H9 (cell line): ENCODE results near the gene MS4A7. TPM values are rescaled to one million over a fixed set of nuclear protein-coding genes. Genes with fewer than 3 reads are reported as not detected.

ENCODE experiments used
- DNase-seq: peaks from one replicate; pipeline ENCODE4 v3.0.0-alpha.2; 2017
- H2AFZ ChIP-seq: one replicate; pipeline ENCODE4 v1.6.1; 2013; ENCODE audit warnings: mild to moderate bottlenecking, low read length, control low read depth, moderate library complexity
- H2AK5ac ChIP-seq: 2 replicates; pipeline ENCODE4 v1.6.1; 2013; ENCODE audit warnings: low read length, control low read depth, mixed read lengths; ENCODE audit not compliant: insufficient read length
- H2BK120ac ChIP-seq: one replicate; pipeline ENCODE4 v1.6.1; 2013; ENCODE audit warnings: low read depth, mild to moderate bottlenecking, low read length, control low read depth, inconsistent platforms; ENCODE audit not compliant: poor library complexity, severe bottlenecking
- H2BK12ac ChIP-seq: 2 replicates; pipeline ENCODE4 v1.6.1; 2013; ENCODE audit warnings: low read length, control low read depth, mixed read lengths, low read depth; ENCODE audit not compliant: insufficient read length
- H2BK15ac ChIP-seq: 2 replicates; pipeline ENCODE4 v1.6.1; 2013; ENCODE audit warnings: low read depth, low read length, control low read depth
- H2BK20ac ChIP-seq: one replicate; pipeline ENCODE4 v1.6.1; 2013; ENCODE audit warnings: low read depth, mild to moderate bottlenecking, low read length, control low read depth, inconsistent platforms; ENCODE audit not compliant: poor library complexity, severe bottlenecking
- H2BK5ac ChIP-seq: 2 replicates; pipeline ENCODE4 v1.6.1; 2013; ENCODE audit warnings: low read length, control low read depth, mixed read lengths; ENCODE audit not compliant: insufficient read length
- H3K14ac ChIP-seq: 2 replicates; pipeline ENCODE4 v1.6.1; 2013; ENCODE audit warnings: low read length, control low read depth; ENCODE audit not compliant: insufficient read depth
- H3K18ac ChIP-seq: 2 replicates; pipeline ENCODE4 v1.6.1; 2013; ENCODE audit warnings: low read depth, mild to moderate bottlenecking, mixed read lengths, low read length, control low read depth; ENCODE audit not compliant: insufficient read length
- H3K23ac ChIP-seq: 2 replicates; pipeline ENCODE4 v1.6.1; 2013; ENCODE audit warnings: low read length, control low read depth, mixed read lengths, low read depth; ENCODE audit not compliant: insufficient read length
- H3K23me2 ChIP-seq: 2 replicates; pipeline ENCODE4 v1.6.1; 2013; ENCODE audit warnings: low read depth, mild to moderate bottlenecking, mixed read lengths, low read length, control low read depth; ENCODE audit not compliant: insufficient read length, poor library complexity, severe bottlenecking
- H3K27ac ChIP-seq: 2 replicates; pipeline ENCODE4 v1.5.1; 2013; ENCODE audit warnings: low read length, control low read depth, mixed read lengths, low read depth; ENCODE audit not compliant: insufficient read length
- H3K27me3 ChIP-seq: 2 replicates; pipeline ENCODE4 v1.6.1; 2013; ENCODE audit warnings: low read length, control low read depth, inconsistent platforms; ENCODE audit not compliant: insufficient read depth
- H3K4ac ChIP-seq: 2 replicates; pipeline ENCODE4 v1.6.1; 2013; ENCODE audit warnings: low read depth, mild to moderate bottlenecking, control low read depth, inconsistent platforms, low read length, moderate library complexity
- H3K4me1 ChIP-seq: 2 replicates; pipeline ENCODE4 v1.6.1; 2013; ENCODE audit warnings: low read length, control low read depth, inconsistent platforms; ENCODE audit not compliant: insufficient read depth
- H3K4me2 ChIP-seq: 2 replicates; pipeline ENCODE4 v1.6.1; 2013; ENCODE audit warnings: low read length, control low read depth, mixed read lengths; ENCODE audit not compliant: insufficient read length, insufficient read depth
- H3K56ac ChIP-seq: 2 replicates; pipeline ENCODE4 v1.6.1; 2013; ENCODE audit warnings: low read depth, mild to moderate bottlenecking, mixed read lengths, low read length, control low read depth; ENCODE audit not compliant: insufficient read length
- H3K79me1 ChIP-seq: 2 replicates; pipeline ENCODE4 v1.6.1; 2013; ENCODE audit warnings: low read depth, mild to moderate bottlenecking, moderate library complexity, low read length, control low read depth, inconsistent platforms; ENCODE audit not compliant: insufficient read depth, poor library complexity, severe bottlenecking
- H3K79me2 ChIP-seq: 2 replicates; pipeline ENCODE4 v1.6.1; 2013; ENCODE audit warnings: low read length, control low read depth, inconsistent platforms; ENCODE audit not compliant: insufficient read depth
- H3K9ac ChIP-seq: 2 replicates; pipeline ENCODE4 v1.6.1; 2013; ENCODE audit warnings: low read length, control low read depth, mixed read lengths; ENCODE audit not compliant: insufficient read length; ENCODE audit errors: extremely low read depth
- H3K9me3 ChIP-seq: one replicate; pipeline ENCODE4 v1.6.1; 2013; ENCODE audit warnings: low read depth, low read length, inconsistent platforms; ENCODE audit not compliant: control insufficient read depth
- H3T11ph ChIP-seq: one replicate; pipeline ENCODE4 v1.6.1; 2013; ENCODE audit warnings: mild to moderate bottlenecking, low read length, control low read depth, inconsistent platforms
- H4K20me1 ChIP-seq: one replicate; pipeline ENCODE4 v1.6.1; 2013; ENCODE audit not compliant: control insufficient read depth, insufficient read length, insufficient read depth
- H4K5ac ChIP-seq: 2 replicates; pipeline ENCODE4 v1.6.1; 2013; ENCODE audit warnings: low read depth, mild to moderate bottlenecking, mixed read lengths, low read length, control low read depth; ENCODE audit not compliant: insufficient read length
- H4K8ac ChIP-seq: replicated peaks from 2 replicates; pipeline ENCODE4 v1.6.1; 2013; ENCODE audit warnings: low read length, control low read depth, mixed read lengths, low read depth; ENCODE audit not compliant: insufficient read length
- H4K91ac ChIP-seq: 2 replicates; pipeline ENCODE4 v1.6.1; 2013; ENCODE audit warnings: low read depth, mild to moderate bottlenecking, moderate library complexity, mixed read lengths, low read length, control low read depth; ENCODE audit not compliant: insufficient read length
- H3K27ac Mint-ChIP-seq, 3 experiments: 2 replicates in 2 of 3; 3 replicates in 1 of 3; pipeline ENCODE4 v1.8.0; 2020 to 2021; ENCODE audit warnings: mixed read lengths in 3 of 3, mild to moderate bottlenecking in 1 of 3, moderate library complexity in 1 of 3
- H3K27me3 Mint-ChIP-seq: 2 replicates; pipeline ENCODE4 v1.8.0; 2021; ENCODE audit warnings: low read depth, mild to moderate bottlenecking, moderate library complexity, mixed read lengths
- H3K36me3 Mint-ChIP-seq, 3 experiments: 2 replicates in 2 of 3; 3 replicates in 1 of 3; pipeline ENCODE4 v1.8.0; 2020 to 2021; ENCODE audit warnings: low read depth in 3 of 3, mixed read lengths in 3 of 3; ENCODE audit not compliant: insufficient read depth in 1 of 3
- H3K4me1 Mint-ChIP-seq, 2 experiments: 2 replicates each; pipeline ENCODE4 v1.8.0; 2020; ENCODE audit warnings: mixed read lengths in 2 of 2
- H3K4me3 Mint-ChIP-seq, 2 experiments: 2 replicates in 1 of 2; 3 replicates in 1 of 2; pipeline ENCODE4 v1.8.0; 2020 to 2021; ENCODE audit warnings: mild to moderate bottlenecking in 2 of 2, mixed read lengths in 2 of 2, moderate library complexity in 1 of 2
- H3K9me3 Mint-ChIP-seq, 2 experiments: 2 replicates in 1 of 2; 3 replicates in 1 of 2; pipeline ENCODE4 v1.8.0; 2020; ENCODE audit warnings: mild to moderate bottlenecking in 2 of 2, mixed read lengths in 2 of 2, moderate library complexity in 1 of 2
- WGBS: extraction: QIAGEN DNeasy Blood & Tissue Kit; methylation state at CpG from one replicate; pipeline ENCODE4 v1.1.7; 2013; ENCODE audit warnings: missing lambda C conversion rate, low lambda C conversion rate, mixed read lengths; ENCODE audit not compliant: insufficient read length; ENCODE audit errors: extremely low coverage; 5-methylcytosine and 5-hydroxymethylcytosine counted together
- long read RNA-seq: library from polyadenylated mRNA; unstranded; transcript quantifications from one replicate; pipeline ENCODE4 v2.0.0, GENCODE V29; 2020
- total RNA-seq: library from RNA; stranded (reverse); gene quantifications from 2 replicates; pipeline ENCODE4 v1.2.1, GENCODE V29; 2021
- TF ChIP-seq, protein P1 (sequence below): fragments of 200-600 bp; sonication (generic); conservative IDR thresholded peaks from 3 replicates; pipeline ENCODE4 v1.8.0; 2021; ENCODE audit warnings: antibody characterized with exemption, mild to moderate bottlenecking

MS4A7 gene
- not detected in 2 replicates for total RNA-seq
- long read RNA-seq, result 0 reads

DNA sequence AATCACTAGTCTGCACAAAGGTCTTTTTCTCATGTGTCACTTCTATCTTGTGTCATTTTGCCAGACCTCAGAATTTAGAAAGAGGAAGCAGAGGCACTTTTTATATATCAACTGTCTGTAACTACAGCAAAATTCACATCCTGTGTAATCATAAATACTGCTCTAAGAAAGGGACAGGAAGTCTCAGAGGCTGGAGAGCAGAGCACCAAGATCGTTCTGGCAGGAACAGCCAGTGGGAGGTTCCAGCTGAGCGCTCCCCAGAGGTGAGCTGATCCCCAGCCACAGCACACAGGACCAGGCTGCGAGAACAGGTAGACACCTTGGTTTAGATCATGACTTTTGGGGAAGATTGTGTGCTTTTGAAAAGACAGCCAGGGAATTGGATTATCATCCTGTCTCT is at the start of gene MS4A7:
Gene MS4A7 (plus strand): TSS at position 179 of the 400 bp plus-strand sequence. CDS start 4,610 bp downstream, outside the sequence.
- no peak within 1 kb of the TSS for H3K4ac ChIP-seq
- no peak within 1 kb of the TSS for H4K8ac ChIP-seq
- no peak within 1 kb of the TSS for H2BK5ac ChIP-seq
- Mint-ChIP-seq H3K9me3 (peaks cover 0 to 2% of the 10 kb centered on the region in 2 experiments; a peak in 2 of 5 replicates), H3K4me1 (peaks cover 0 to 2% of the 10 kb centered on the region in 2 experiments; a peak in 2 of 4 replicates), H3K27ac (peak within 1 kb of the TSS in 1 of 3 experiments; percentile 86; a peak in 2 of 7 replicates), H3K36me3 (0 out of 7 replicates have a peak, but pooled peaks cover 0 to 1% (median 0%) of the 10 kb centered on the region in 3 experiments), H3K27me3 (no peaks in the 10 kb centered on the region), H3K4me3 (no peak within 1 kb of the TSS)
- no peak within 1 kb of the TSS for H2AK5ac ChIP-seq
- no CpG with 5 or more reads among the region's 3 CpGs for WGBS
- no peak within 1 kb of the TSS for H3K14ac ChIP-seq
- H2BK120ac ChIP-seq, result no peak within 1 kb of the TSS
- no peaks in the 10 kb centered on the region for H3K79me1 ChIP-seq
- H3K4me2 ChIP-seq, result no peak within 1 kb of the TSS
- TF ChIP-seq, protein P1, sequence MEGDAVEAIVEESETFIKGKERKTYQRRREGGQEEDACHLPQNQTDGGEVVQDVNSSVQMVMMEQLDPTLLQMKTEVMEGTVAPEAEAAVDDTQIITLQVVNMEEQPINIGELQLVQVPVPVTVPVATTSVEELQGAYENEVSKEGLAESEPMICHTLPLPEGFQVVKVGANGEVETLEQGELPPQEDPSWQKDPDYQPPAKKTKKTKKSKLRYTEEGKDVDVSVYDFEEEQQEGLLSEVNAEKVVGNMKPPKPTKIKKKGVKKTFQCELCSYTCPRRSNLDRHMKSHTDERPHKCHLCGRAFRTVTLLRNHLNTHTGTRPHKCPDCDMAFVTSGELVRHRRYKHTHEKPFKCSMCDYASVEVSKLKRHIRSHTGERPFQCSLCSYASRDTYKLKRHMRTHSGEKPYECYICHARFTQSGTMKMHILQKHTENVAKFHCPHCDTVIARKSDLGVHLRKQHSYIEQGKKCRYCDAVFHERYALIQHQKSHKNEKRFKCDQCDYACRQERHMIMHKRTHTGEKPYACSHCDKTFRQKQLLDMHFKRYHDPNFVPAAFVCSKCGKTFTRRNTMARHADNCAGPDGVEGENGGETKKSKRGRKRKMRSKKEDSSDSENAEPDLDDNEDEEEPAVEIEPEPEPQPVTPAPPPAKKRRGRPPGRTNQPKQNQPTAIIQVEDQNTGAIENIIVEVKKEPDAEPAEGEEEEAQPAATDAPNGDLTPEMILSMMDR, result no peak
- H3T11ph ChIP-seq, result no peak within 1 kb of the TSS
- no peaks in the 10 kb centered on the region for H3K4me1 ChIP-seq
- no peak within 1 kb of the TSS for H3K27ac ChIP-seq
- H3K23me2 ChIP-seq, result no peaks in the 10 kb centered on the region
- no peak within 1 kb of the TSS for H3K18ac ChIP-seq
- H2BK12ac ChIP-seq, result no peak within 1 kb of the TSS
- H3K79me2 ChIP-seq, result no peaks in the 10 kb centered on the region
- H3K9ac ChIP-seq, result no peak within 1 kb of the TSS
- no peak for DNase-seq
- H3K9me3 ChIP-seq, result no peaks in the 10 kb centered on the region
- no peak within 1 kb of the TSS for H2AFZ ChIP-seq
- no peak within 1 kb of the TSS for H3K56ac ChIP-seq
- H2BK20ac ChIP-seq, result no peak within 1 kb of the TSS
- no peak within 1 kb of the TSS for H4K5ac ChIP-seq
- no peaks in the 10 kb centered on the region for H3K27me3 ChIP-seq
- H2BK15ac ChIP-seq, result no peak within 1 kb of the TSS
- H3K23ac ChIP-seq, result no peak within 1 kb of the TSS
- H4K91ac ChIP-seq, result no peak within 1 kb of the TSS
- no peaks in the 10 kb centered on the region for H4K20me1 ChIP-seq
